HG03460 (cell line): ENCODE results near the gene NES.

Experiments used
- ATAC-seq: cut with Tn5 transposase; IDR thresholded peaks from one replicate; pipeline ENCODE4 v1.9.1; 2021; ENCODE audit not compliant: unreplicated experiment

Gene NES

DNA sequence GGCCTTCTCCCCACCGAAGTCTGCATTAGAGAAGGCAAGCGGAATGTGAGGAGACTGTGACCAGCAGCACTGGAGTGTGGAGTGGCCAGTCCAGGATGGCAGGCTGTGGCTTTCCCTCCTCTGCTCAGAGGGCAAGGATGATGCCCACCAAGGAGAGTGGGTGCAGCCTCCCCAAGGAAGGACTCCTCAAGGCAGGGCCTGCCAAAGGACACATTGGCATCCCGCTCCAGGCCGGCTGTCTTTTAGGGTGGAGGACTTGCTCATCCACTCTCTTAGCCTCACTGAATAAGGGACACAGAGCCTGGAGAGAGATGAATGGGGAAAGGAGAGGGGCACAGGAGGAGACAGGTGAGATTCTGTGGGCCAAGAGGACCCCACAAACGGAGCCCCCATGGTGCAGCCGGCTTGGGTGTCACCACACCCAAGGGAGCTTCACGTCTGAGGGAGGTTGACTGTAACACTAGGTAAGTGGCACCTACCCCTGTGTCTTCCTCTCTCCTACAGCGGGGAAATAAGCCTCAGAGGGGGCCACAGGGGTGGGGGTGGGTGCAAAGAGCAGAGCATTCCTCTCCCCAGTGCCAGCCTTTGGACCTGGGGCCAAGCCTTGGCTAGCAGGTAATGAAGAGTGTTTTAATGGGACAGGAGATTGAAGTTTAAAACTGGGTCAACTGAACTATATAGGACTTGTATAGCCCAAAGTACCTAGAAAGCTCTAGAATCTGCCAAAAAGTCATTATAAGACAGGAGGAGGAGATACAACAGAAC is 4.2 kb upstream of the NES start:
- no peak for ATAC-seq

DNA sequence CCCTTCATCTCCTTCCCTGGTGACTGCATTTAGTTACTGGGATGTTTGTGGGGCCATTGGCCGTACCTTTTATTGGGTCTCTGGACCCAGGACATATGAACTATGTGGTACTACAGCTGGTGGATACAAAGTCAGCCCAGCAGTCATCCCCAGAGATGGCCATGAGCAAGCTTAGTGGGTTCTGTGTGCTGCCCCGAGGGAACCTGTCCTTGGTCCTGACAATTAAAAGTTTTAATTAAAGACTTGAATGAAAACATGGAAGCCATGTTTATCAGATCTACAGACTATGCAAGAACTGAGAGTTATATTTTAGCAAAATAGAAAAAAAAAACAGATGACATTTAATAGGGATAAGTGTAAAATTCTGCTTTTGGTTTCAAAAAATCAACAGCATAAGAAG is 2.8 kb upstream of the NES start:
- no peak for ATAC-seq

DNA sequence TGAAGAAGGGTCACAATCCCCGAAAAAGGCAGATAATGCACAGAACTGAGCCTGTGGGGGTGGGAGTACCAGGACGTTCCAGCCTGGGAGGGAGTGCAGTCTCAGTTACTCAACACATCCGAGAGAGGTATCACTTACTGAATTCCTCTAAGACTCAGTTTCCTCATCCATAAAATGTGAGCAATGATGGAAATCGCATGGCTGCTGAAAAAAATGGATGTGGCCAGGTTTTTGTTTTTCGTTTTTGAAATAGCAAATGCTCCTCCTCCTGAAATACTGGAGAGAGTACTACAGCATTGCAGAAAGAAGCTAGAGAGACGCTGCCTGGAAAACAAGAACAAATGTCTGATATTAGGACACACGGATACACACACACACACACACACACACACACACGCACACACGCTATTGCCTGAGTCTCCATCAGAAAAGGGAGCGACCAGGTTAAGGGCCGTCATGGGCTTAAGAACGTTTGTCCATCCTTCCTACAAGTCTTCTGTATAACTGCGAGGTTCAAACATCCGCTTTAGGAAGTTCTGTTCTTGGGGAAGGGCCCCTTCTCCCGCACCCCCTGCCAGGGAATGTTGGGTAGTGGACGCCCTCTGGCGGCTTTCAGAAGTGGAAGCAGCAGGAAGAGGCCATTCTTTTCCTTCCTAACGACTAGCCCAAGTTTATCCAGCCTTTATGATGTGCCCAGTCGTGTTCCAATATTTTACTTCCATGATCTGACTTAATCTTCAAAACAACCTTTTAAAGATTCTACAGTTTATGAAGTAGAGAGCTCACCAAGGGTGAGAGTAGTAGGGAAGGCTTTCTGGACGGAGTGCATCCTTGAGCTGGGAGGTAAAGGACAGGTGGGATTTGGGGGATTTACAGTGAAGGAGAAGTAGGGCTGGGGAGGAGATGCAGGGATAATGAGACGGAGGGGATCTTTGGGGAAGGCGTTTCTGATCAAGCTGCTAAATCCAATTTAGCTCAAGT is 699 bp upstream of the NES start:
- no peak for ATAC-seq

DNA sequence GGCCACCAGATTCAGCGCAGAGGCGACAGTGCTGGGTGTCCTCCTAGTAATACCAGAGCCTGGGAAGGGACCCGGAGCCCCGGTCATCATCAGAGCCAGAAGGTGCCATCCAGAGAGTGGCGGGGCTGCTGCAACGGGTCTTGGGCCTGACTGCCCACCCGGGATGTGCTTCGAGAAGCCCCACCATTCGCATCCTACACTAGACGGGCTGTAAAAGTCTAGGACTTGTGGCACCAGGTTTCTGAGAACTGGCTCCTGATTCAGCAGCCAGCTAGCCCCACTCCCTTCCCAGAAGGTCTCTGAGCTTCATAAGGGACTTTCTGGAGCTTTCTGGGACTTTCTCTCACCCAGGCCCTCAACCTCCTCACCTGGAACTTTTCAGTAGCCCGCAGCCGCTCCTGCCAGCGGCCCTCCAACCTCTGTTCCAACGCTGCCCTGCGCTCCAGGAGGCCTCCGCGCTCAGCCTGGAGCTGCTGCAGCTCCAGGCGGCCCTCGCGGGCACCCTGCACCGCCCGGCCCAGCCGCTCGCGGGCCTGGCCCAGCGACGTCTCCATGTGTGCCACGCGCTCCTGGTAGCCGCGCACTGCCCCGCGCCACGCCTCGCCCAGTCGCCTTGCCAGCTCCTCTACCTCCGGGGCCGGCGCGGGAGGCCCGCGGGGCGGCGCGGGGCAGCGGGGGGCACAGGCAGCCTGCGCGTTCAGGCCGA is 940 bp downstream of the NES start:
- no peak for ATAC-seq

GRCh38 chr1:156675210-156676113 is 1.7 kb downstream of the NES start:
- no peak for ATAC-seq

GRCh38 chr1:156673387-156674121 is 3.7 kb downstream of the NES start:
- no peak for ATAC-seq

DNA sequence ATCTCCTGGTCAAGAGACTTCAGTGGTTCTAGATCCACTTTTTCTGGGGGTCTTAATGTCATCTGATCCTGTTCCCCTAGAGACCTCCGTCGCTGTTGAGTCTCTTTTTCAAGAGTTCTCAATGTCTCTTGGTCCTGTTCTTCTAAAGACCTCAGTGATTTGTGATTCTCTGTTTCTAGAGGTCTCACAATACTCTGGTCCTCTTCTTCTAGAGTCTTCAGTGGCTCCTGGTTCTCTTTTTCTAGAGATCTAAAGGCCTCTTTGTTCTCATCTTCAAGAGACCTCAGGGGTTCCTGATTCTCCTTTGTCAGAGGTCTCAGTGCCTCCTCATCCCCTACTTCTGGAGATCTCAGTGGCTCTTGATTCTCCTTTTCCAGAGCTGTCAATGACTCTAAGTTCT is 5.4 kb downstream of the NES start:
- no peak for ATAC-seq

- ATAC-seq, result no peak
Observed at GRCh38 chr1:156670791-156671190, 6.4 kb downstream of the NES start.

DNA sequence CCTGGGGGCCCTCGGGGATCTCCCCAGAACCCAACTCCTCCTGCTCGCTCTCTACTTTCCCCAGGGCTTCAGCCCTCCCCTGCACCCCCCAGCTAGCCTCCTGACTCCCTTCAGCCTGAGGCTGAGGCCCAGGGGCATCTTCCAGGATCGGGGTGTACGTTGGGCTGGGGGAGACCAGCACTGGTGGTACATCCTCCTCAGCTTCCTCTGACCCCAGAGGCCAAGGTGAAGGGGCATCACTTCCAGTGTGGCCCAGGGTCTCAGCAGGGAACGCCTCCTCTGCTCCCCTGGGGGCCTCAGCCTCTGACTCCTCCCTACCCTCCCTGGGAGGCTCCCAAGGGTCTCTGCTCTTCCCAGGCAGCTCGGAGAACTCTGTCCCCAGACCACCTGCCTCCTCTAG is 6.8 kb downstream of the NES start:
- ATAC-seq, result no peak

DNA sequence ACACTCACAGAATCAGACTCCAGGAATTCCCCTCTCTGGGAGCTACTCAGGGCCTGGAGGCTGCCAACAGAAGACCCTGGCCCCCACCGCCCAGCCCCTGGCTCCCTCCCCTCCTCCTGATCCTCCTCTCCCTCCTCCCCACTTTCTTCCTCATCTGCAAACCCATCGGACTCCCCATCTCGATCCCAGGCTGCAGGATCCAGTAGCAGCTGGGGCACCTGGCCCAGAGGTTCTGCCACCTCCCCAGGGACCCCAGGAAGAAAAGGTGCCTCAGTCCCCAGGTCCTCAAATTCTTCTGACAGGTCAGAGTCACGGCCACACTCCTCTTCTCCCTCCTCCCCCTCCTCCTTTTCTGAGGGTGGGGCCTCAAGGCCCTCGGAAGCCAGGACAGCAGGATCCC is 7.4 kb downstream of the NES start:
- ATAC-seq, result no peak

DNA sequence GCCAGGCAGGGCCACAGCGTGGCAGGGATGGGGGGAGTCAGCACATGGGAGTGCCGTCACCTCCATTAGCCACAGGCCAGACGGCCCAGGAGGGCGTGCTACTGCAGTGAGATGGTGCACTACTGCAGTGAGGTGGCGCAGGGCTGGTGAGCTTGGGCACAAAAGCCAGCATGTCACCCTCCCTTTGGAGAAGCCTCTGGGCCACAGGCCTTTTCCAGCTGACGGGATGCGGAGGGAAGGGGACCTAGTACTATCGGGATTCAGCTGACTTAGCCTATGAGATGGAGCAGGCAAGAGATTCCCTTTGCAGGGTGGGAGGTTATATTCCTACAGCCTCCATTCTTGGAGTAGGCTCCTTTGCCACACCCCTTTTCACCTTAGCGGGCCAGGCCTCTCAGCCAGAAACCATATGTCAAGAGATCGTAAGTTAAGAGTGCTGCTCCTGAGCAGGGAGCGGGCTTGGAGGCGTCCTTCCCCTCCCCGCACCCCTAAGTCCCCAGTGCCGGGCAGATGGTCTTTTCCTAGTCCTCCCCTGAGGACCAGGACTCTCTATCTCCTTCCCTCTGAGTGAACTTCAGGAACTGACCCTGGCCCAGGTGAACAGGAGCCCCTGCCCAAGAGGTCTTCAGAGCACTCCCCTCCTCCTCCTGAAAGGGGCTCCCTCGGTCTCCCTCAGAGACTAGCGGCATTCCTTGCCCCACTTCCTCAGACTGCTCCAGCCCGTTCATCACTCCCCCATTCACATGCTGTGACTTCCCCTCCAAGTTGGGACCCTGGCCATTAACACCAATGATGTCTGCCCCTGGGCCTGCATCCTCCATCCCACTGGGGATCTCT is 8.2 kb downstream of the NES start:
- ATAC-seq, result no peak

GRCh38 chr1:156667968-156668709 is 9.1 kb downstream of the NES start:
- ATAC-seq, result no peak

DNA sequence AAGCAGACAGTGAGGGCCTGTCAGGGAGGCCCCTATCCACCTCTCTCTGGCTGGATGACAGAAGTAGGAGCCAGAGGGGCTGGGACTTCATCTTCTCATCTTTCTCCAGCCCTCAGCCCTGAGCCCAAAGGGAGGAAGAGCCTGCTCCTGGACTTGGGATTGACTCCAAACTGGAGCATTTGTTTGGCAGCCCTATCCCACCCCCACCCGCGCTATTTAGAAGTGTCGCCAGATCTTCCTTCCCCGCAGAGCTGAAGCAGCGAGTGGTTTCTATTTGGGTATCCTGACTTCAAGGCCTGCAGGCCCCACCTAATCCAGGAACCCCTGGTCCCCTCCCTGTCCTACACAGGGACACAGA is 9.6 kb downstream of the NES start:
- ATAC-seq, result no peak

DNA sequence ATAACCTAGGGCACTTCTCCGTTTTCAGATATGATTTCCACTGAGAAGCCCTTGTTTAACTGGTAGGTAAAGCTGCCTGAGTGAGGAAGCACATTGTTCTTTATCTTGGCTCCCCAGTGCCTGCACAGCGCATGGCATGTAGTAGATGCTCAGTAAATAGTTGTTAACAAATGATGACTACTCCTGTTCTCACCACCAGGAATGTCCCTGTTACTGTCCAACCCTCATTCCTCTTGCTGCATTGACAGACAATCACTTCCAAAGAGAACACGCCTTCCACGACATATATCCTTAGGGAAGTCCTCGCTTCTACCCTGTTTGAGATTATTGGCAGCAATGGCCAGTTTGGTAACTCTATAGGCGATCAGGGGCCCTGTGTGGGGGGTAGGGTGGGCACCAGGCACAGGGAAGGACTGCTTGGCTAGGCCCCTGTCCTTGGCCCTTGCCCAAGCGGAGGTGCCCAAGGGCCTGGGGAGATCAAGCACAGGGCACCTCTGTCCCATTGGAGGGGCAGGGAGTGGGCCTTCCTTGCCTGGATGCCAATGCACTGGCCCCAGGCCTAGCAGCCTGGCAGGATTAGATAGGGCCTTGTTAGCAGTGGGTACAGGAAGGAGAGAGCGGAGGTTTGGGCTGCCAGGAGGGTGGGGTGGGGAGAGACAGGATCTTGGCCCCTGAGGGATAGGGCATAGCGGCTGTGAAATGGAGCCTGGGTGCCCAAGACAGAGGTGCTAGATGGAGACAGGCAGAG is 10.2 kb downstream of the NES start:
- no peak for ATAC-seq

DNA sequence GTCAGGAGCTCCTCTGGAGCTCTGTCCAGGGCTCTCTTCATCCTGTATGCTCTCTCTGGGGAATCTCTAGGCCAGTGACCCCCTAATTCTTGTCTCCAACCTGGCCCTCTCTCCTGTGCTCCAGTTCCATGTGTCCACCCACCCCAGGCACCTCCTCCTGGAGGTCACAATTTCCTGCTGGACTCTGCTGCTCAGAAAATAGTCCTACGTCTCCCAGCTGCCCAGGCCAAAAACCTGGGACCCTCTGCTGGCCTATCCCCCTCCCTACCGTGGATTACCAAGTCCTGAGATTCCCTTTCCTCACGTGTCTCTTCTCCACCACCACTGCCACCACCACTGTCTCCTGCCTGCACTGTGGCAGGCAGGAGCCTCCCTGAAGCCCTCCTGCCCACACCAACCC is 11.7 kb downstream of the NES start:
- no peak for ATAC-seq

- no peak for ATAC-seq
Observed at GRCh38 chr1:156664767-156665411, 12.3 kb downstream of the NES start.
